HG03520 (cell line): ENCODE results near the gene PNPLA2.

Source experiments
- ATAC-seq: cut with Tn5 transposase; IDR thresholded peaks from one replicate; pipeline ENCODE4 v1.9.1; 2021; ENCODE audit warnings: mild to moderate bottlenecking, moderate library complexity; ENCODE audit not compliant: unreplicated experiment

Gene PNPLA2

GRCh38 chr11:829176-829846, 10.6 kb downstream of the PNPLA2 start:
- no peak for ATAC-seq

- no peak for ATAC-seq
Observed at GRCh38 chr11:829847-830294, 11.2 kb downstream of the PNPLA2 start.

GRCh38 chr11:830295-831117, 11.8 kb downstream of the PNPLA2 start:
- ATAC-seq = no peak

GRCh38 chr11:831118-831864, 12.6 kb downstream of the PNPLA2 start:
- no peak for ATAC-seq

GRCh38 chr11:831961-832528, 13.3 kb downstream of the PNPLA2 start:
- no peak for ATAC-seq

GRCh38 chr11:832529-833113, 13.9 kb downstream of the PNPLA2 start, which contains the start of gene CD151:
Gene CD151, plus strand, starts transcription at chr11:832952. Its CDS starts 3,118 bp downstream, at chr11:836070.
- ATAC-seq = no peak

- ATAC-seq = no peak
Observed at GRCh38 chr11:833114-833791, 14.5 kb downstream of the PNPLA2 start.

- ATAC-seq = no peak
Observed at GRCh38 chr11:833849-834311, 15.2 kb downstream of the PNPLA2 start.

- no peak for ATAC-seq
Observed at GRCh38 chr11:834371-835316, 15.9 kb downstream of the PNPLA2 start.

- ATAC-seq = no peak
Observed at GRCh38 chr11:836274-836673, 17.6 kb downstream of the PNPLA2 start.

GRCh38 chr11:836700-837099, 18.0 kb downstream of the PNPLA2 start:
- ATAC-seq = no peak

GRCh38 chr11:837189-837989, 18.7 kb downstream of the PNPLA2 start:
- ATAC-seq = no peak

- ATAC-seq = no peak
Observed at GRCh38 chr11:837990-838307, 19.2 kb downstream of the PNPLA2 start.

GRCh38 chr11:838441-839279, 19.9 kb downstream of the PNPLA2 start:
- ATAC-seq = no peak

- ATAC-seq = no peak
Observed at GRCh38 chr11:839280-839623, 20.5 kb downstream of the PNPLA2 start.

GRCh38 chr11:839875-840617, 21.3 kb downstream of the PNPLA2 start:
- no peak for ATAC-seq

GRCh38 chr11:841981-842369, 23.3 kb downstream of the PNPLA2 start:
- ATAC-seq = peak; percentile 25
